ENCODE measurements around the gene ANXA1. TPM values are rescaled to one million over a fixed set of nuclear protein-coding genes. Genes with fewer than 3 reads are reported as not detected.
"Not testable (repeated sequence)": the region's sequence is repeated elsewhere in the genome, so short reads cannot be mapped to it uniquely, and the experiment has no call there.

ANXA1 gene
- total RNA-seq, 2 experiments from 2014 or later, result 88.2 to 90.8 TPM

GRCh38 chr9:73183917-73184861 lies 32.5 kb downstream of the ANXA1 start:
- no peak overlapping the region for H3K4me3 Mint-ChIP-seq
- H3K36me3 Mint-ChIP-seq (ENCODE audit: low read depth), result no peaks in the 10 kb centered on the region
- CTCF ChIA-PET, result interaction anchor here (0.5 to 8.6 kb wide), 8 partner anchors 21 to 247 kb away, joined by 3 to 124 read pairs (median 3); no protein-coding TSS in a partner anchor
- POLR2A ChIA-PET, result no interaction called here
- H3K4me1 Mint-ChIP-seq (ENCODE audit: low read depth), result no peaks in the 10 kb centered on the region
- no peak overlapping the region for H3K27ac Mint-ChIP-seq
- DNase-seq (no peak), ATAC-seq (no peak)
- peaks cover 16% of the 10 kb centered on the region for H3K27me3 Mint-ChIP-seq (ENCODE audit: low read depth)
- H3K9me3 Mint-ChIP-seq (ENCODE audit: insufficient read depth), result no peaks in the 10 kb centered on the region

- DNase-seq; H3K36me3 Mint-ChIP-seq (ENCODE audit: low read depth); H3K4me3 Mint-ChIP-seq; ATAC-seq; H3K4me1 Mint-ChIP-seq (ENCODE audit: low read depth); H3K9me3 Mint-ChIP-seq (ENCODE audit: insufficient read depth); H3K27ac Mint-ChIP-seq; POLR2A ChIA-PET; CTCF ChIA-PET: not testable (repeated sequence)
- H3K27me3 Mint-ChIP-seq (ENCODE audit: low read depth), result peaks cover 24% of the 10 kb centered on the region
Observed at GRCh38 chr9:73191109-73191508, 39.4 kb downstream of the ANXA1 start.

GRCh38 chr9:73194284-73194683 lies 42.6 kb downstream of the ANXA1 start:
- no peak overlapping the region for H3K4me3 Mint-ChIP-seq
- H3K36me3 Mint-ChIP-seq (ENCODE audit: low read depth), result no peaks in the 10 kb centered on the region
- POLR2A ChIA-PET, result no interaction called here
- H3K4me1 Mint-ChIP-seq (ENCODE audit: low read depth), result no peaks in the 10 kb centered on the region
- H3K9me3 Mint-ChIP-seq (ENCODE audit: insufficient read depth), result no peaks in the 10 kb centered on the region
- no peak overlapping the region for H3K27ac Mint-ChIP-seq
- DNase-seq (no peak), ATAC-seq (no peak)
- peaks cover 11% of the 10 kb centered on the region for H3K27me3 Mint-ChIP-seq (ENCODE audit: low read depth)
- CTCF ChIA-PET, result no interaction called here

GRCh38 chr9:73199448-73199847 lies 47.8 kb downstream of the ANXA1 start:
- Mint-ChIP-seq H3K9me3 (ENCODE audit: insufficient read depth) (no peaks in the 10 kb centered on the region), H3K27ac (no peak overlapping the region), H3K36me3 (ENCODE audit: low read depth) (no peaks in the 10 kb centered on the region)

GRCh38 chr9:73199886-73200285 lies 48.2 kb downstream of the ANXA1 start:
- no peak for ATAC-seq
- ChIA-PET POLR2A (no interaction called here), CTCF (interaction anchor here (0.6 to 2.6 kb wide), 13 partner anchors 9 to 1180 kb away, joined by 3 to 9 read pairs (median 4); no protein-coding TSS in a partner anchor)
- H3K4me1 Mint-ChIP-seq (ENCODE audit: low read depth), result no peaks in the 10 kb centered on the region
- H3K9me3 Mint-ChIP-seq (ENCODE audit: insufficient read depth), result no peaks in the 10 kb centered on the region
- H3K36me3 Mint-ChIP-seq (ENCODE audit: low read depth), result no peaks in the 10 kb centered on the region
- no peak overlapping the region for H3K4me3 Mint-ChIP-seq
- no peak overlapping the region for H3K27ac Mint-ChIP-seq
- peaks cover 11% of the 10 kb centered on the region for H3K27me3 Mint-ChIP-seq (ENCODE audit: low read depth)
- no peak for DNase-seq

More at GRCh38 chr9:73199448-73199847, 47.8 kb downstream of the ANXA1 start:
- CTCF ChIA-PET, result interaction anchor here (1.0 to 2.1 kb wide), 7 partner anchors 9 to 1180 kb away, joined by 3 to 9 read pairs (median 4); no protein-coding TSS in a partner anchor
- ATAC-seq (no peak), DNase-seq (no peak)
- H3K4me1 Mint-ChIP-seq (ENCODE audit: low read depth), result no peaks in the 10 kb centered on the region
- peaks cover 11% of the 10 kb centered on the region for H3K27me3 Mint-ChIP-seq (ENCODE audit: low read depth)
- POLR2A ChIA-PET, result no interaction called here
- no peak overlapping the region for H3K4me3 Mint-ChIP-seq

- no peak overlapping the region for H3K27ac Mint-ChIP-seq
- ATAC-seq (no peak), DNase-seq (no peak)
- H3K36me3 Mint-ChIP-seq (ENCODE audit: low read depth), result no peaks in the 10 kb centered on the region
- ChIA-PET POLR2A (no interaction called here), CTCF (interaction anchor here (0.6 to 2.6 kb wide), 19 partner anchors 8 to 1445 kb away, joined by 3 to 9 read pairs (median 4); no protein-coding TSS in a partner anchor)
- H3K4me1 Mint-ChIP-seq (ENCODE audit: low read depth), result no peaks in the 10 kb centered on the region
- peaks cover 10% of the 10 kb centered on the region for H3K27me3 Mint-ChIP-seq (ENCODE audit: low read depth)
- H3K4me3 Mint-ChIP-seq, result no peak overlapping the region
- no peaks in the 10 kb centered on the region for H3K9me3 Mint-ChIP-seq (ENCODE audit: insufficient read depth)
Observed at GRCh38 chr9:73200694-73201452, 49.2 kb downstream of the ANXA1 start.

- Mint-ChIP-seq H3K27ac (no peak overlapping the region), H3K27me3 (ENCODE audit: low read depth) (peaks cover 8% of the 10 kb centered on the region), H3K36me3 (ENCODE audit: low read depth) (no peaks in the 10 kb centered on the region), H3K9me3 (ENCODE audit: insufficient read depth) (no peaks in the 10 kb centered on the region), H3K4me3 (no peak overlapping the region), H3K4me1 (ENCODE audit: low read depth) (no peaks in the 10 kb centered on the region)
- ATAC-seq (no peak), DNase-seq (no peak)
- ChIA-PET POLR2A (no interaction called here), CTCF (no interaction called here)
Observed at GRCh38 chr9:73202980-73203379, 51.3 kb downstream of the ANXA1 start.

- POLR2A ChIA-PET, result no interaction called here
- Mint-ChIP-seq H3K36me3 (ENCODE audit: low read depth) (no peaks in the 10 kb centered on the region), H3K4me1 (ENCODE audit: low read depth) (no peaks in the 10 kb centered on the region), H3K27ac (no peak overlapping the region), H3K9me3 (ENCODE audit: insufficient read depth) (no peaks in the 10 kb centered on the region), H3K27me3 (ENCODE audit: low read depth) (peaks cover 12% of the 10 kb centered on the region), H3K4me3 (no peak overlapping the region)
- DNase-seq (no peak), ATAC-seq (no peak)
- CTCF ChIA-PET, result no interaction called here
Observed at GRCh38 chr9:73204936-73205335, 53.3 kb downstream of the ANXA1 start.

- H3K27me3 Mint-ChIP-seq (ENCODE audit: low read depth), result peaks cover 12% of the 10 kb centered on the region
- no peaks in the 10 kb centered on the region for H3K9me3 Mint-ChIP-seq (ENCODE audit: insufficient read depth)
- no peaks in the 10 kb centered on the region for H3K4me1 Mint-ChIP-seq (ENCODE audit: low read depth)
- no peak overlapping the region for H3K4me3 Mint-ChIP-seq
- H3K27ac Mint-ChIP-seq, result no peak overlapping the region
- ATAC-seq (no peak), DNase-seq (no peak)
- no peaks in the 10 kb centered on the region for H3K36me3 Mint-ChIP-seq (ENCODE audit: low read depth)
- POLR2A ChIA-PET, result no interaction called here
- CTCF ChIA-PET, result no interaction called here
Observed at GRCh38 chr9:73206851-73207250, 55.2 kb downstream of the ANXA1 start.

- Mint-ChIP-seq H3K36me3 (ENCODE audit: low read depth) (no peaks in the 10 kb centered on the region), H3K27me3 (ENCODE audit: low read depth) (peaks cover 17% of the 10 kb centered on the region), H3K27ac (no peak overlapping the region), H3K4me1 (ENCODE audit: low read depth) (no peaks in the 10 kb centered on the region), H3K9me3 (ENCODE audit: insufficient read depth) (no peaks in the 10 kb centered on the region), H3K4me3 (no peak overlapping the region)
- ATAC-seq, result no peak
- no peak for DNase-seq
- ChIA-PET CTCF (interaction anchor here (0.7 kb wide), 1 partner anchor 11 kb away, joined by 3 read pairs; no protein-coding TSS in a partner anchor), POLR2A (no interaction called here)
Observed at GRCh38 chr9:73210886-73211666, 59.4 kb downstream of the ANXA1 start.

DNA sequence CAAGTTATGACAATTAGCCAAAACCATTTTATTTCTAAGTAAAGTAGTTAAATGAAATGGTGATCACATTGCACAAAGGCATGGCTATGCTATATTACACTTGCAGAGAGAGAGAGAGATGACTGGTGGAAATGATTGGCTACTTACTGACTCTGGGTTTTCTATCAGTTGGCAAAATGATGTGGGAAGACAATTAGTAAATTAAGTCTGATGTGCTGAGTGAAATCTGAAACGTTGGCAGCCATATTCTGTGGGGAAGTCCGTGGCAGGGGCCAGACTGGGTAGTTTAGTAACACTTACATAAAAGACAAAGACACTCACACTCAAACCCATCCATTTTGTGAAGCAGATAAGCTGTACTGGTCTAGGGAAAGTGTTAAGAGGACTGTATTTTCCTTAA lies 61.6 kb downstream of the ANXA1 start:
- Mint-ChIP-seq H3K36me3 (ENCODE audit: low read depth) (no peaks in the 10 kb centered on the region), H3K4me1 (ENCODE audit: low read depth) (no peaks in the 10 kb centered on the region), H3K27ac (no peak overlapping the region), H3K4me3 (no peak overlapping the region), H3K9me3 (ENCODE audit: insufficient read depth) (no peaks in the 10 kb centered on the region), H3K27me3 (ENCODE audit: low read depth) (peaks cover 14% of the 10 kb centered on the region)
- ChIA-PET POLR2A (no interaction called here), CTCF (interaction anchor here (1.1 kb wide), 1 partner anchor 30 kb away, joined by 3 read pairs; no protein-coding TSS in a partner anchor)
- DNase-seq (no peak), ATAC-seq (no peak)
